NCI-H2196 (cell line): ENCODE data around the gene PCK2.
"Not testable (repeated sequence)": the region's sequence is repeated elsewhere in the genome, so short reads cannot be mapped to it uniquely, and the experiment has no call there.

Experiments
- DNase-seq: peaks from one replicate; lab custom pipeline; 2025; ENCODE audit not compliant: unreplicated experiment; lab: John Stamatoyannopoulos, UW

The PCK2 gene

GRCh38 chr14:24093901-24094840 is at the start of gene PCK2:
PCK2 (plus strand) TSS chr14:24094311; CDS start chr14:24094406, 95 bp downstream.
- DNase-seq: peak; percentile 93

DNA sequence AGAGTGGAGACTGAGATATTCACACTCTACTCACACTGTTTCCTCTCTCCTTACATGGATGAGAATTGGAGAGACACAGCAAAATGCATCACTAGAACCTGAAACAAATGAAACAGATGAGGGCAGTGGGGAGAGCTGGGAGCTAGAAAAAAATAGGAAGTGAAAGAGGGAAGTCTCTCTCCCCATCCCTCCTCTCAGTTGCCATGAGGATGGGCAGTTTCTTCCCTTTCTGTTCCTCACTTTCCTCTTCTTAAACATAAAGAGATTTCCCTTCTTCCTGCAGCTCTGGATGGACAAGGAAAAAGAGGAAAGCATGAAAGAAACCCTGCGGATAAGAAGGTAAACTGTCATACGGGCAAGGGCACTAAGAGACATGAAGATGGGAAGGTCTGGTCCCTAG is 45.1 kb upstream of the PCK2 start:
- DNase-seq: not testable (repeated sequence)

DNA sequence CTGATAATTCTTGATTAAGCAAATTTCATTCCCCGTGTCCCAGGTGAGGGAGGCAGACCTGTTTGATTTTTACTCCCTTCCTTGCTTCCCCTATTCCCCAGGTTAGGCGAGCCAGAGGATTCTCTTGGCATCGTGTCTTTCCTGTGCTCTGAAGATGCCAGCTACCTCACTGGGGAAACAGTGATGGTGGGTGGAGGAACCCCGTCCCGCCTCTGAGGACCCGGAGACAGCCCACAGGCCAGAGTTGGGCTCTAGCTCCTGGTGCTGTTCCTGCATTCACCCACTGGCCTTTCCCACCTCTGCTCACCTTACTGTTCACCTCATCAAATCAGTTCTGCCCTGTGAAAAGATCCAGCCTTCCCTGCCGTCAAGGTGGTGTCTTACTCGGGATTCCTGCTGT is 43.4 kb upstream of the PCK2 start:
- DNase-seq: not testable (repeated sequence)

DNA sequence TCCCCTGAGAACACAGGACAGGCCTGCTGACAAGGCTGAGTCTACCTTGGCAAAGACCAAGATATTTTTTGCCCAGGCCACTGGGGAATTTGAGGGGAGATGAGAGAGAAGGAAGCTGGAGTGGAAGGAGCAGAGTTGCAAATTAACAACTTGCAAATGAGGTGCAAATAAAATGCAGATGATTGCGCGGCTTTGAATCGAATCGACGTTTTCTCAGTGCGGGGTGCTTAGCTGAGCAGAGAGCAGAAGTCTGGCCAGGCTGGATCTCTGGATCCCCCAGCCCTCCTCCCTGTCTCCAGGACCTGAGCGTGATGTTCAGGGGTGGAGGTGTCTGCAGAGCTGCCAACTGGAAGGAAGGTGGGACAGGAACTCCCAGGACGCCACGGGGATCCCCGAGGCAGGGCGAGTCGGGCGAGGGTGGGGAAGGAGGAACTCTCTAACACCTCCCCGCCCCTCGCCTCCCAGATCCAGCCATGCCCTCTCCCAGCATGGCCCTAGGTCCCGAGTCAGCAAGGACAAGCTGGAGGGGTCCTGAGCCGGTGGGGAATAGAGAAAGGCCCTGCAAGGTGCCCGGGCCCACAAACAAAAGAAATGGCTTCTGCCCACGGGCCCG is 42.8 kb upstream of the PCK2 start:
- no peak for DNase-seq

GRCh38 chr14:24051789-24052655 is 42.1 kb upstream of the PCK2 start, which contains the start of gene CARMIL3:
CARMIL3 (plus strand) TSS chr14:24052009; CDS start chr14:24052154, 145 bp downstream.
- peak; percentile 77 for DNase-seq

GRCh38 chr14:24052656-24053547 is 41.2 kb upstream of the PCK2 start:
- DNase-seq: no peak

- no peak for DNase-seq
Measured at GRCh38 chr14:24053548-24054323, 40.4 kb upstream of the PCK2 start.

GRCh38 chr14:24054324-24054641 is 39.8 kb upstream of the PCK2 start:
- DNase-seq: no peak

DNA sequence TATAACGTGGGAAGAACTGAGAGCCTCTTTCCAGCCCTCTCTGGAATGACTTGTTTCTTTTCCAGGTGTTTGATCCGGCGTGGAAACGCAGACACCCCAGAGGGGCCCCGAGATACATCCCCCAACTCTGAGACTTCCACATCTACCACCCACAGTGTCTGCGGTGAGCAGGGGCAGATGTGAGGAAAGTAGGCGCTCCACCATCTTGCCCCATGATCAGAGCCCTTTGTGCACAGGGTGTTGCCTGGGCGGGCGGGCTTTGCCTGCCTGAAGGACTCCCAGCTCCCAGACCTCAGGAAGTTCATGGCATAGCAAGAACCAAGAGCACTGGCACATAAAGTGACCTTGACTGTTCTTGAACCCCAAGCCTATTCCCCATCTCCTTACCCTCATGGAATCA is 39.5 kb upstream of the PCK2 start:
- DNase-seq: no peak

DNA sequence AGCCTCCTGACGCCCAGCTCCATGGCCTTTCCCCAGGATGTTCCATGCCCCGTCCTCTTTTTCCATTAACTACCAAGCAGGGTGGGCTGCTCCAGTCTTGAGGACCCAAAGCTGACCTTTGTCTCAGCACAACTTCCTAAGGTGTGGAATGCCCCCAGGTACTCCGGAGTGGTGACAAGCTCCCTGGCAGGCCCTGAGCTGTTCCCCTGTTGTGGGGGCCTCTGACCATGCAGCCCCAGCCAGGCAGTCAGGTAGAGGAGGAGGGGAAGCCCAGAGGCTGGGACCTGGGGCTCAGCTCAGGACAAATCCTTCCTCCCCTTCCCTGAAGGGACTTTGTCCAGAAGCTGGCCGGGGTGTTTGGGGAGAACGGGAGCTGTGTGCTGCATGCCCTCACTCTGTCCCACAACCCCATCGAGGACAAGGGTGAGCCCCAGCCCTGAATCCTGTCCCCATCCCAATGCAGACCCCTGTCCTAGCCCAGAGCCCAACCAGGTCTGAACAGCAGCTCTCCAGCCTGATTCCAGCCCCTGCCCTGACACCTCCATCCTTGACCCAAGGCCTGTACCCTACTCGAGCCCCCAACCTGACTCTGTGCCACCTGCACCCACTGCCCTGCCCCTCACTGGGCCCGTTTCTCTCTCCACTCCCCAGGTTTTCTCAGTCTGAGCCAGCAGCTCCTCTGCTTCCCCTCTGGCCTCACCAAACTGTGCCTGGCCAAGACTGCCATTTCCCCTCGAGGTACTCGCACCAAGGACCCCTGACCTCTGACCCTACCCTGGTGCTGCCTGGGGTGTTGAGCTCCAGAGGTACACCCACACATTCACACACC is 37.9 kb upstream of the PCK2 start:
- DNase-seq: no peak

DNA sequence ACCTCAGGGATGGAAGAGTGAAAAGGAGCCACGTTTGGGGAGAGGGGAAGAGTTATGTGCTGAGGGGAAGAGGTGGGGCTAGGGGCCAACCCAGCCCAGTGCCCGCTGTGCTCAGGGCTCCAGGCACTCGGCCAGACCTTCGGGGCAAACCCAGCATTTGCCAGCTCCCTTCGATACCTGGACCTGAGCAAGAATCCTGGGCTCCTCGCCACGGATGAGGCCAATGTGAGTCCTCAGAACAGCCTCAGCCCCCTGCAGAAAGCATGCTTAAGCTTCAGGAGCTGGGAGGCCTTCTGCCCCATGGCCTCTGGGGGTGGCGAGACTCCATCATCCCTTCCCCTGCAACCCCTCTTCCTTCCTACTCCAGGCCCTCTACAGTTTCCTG is 37.3 kb upstream of the PCK2 start:
- no peak for DNase-seq

DNA sequence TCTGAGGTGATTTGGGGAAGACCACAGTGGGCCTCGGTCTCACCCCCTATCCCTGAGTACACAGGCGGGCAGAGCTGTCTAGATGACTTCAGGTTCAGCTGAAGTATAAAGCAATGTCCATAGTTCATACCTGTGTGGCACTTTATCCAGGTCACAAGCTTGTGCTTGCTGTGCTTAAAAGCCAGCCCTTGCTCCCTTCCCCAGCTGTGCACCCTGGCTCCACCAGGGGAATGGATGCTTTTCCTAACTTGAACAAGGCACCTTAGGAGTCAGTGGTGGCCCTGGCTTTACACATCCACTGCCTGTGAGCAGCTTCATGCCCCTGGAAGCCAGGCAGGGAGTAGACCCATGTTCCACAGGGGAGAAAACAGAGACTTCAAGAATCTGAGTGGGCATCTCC is 36.8 kb upstream of the PCK2 start:
- DNase-seq: no peak

DNA sequence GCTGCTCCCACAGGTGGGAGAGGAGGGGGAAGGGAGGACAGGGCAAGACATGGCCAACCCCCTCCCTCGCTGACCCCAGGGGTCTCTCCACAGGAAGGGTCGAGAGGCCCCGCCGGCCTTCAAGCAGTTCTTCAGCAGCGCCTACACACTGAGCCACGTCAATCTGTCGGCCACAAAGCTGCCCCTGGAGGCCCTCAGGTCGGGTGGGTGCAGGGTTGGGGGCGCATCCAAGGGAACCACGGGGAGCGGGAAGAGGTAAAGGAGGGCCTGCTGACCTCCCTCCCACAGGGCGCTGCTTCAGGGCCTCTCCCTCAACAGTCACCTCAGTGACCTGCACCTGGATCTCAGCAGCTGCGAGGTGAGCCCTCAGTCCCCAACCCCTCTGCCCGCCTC is 36.2 kb upstream of the PCK2 start:
- DNase-seq: no peak

GRCh38 chr14:24058260-24058950 is 35.7 kb upstream of the PCK2 start:
- peak; percentile 82 for DNase-seq

DNA sequence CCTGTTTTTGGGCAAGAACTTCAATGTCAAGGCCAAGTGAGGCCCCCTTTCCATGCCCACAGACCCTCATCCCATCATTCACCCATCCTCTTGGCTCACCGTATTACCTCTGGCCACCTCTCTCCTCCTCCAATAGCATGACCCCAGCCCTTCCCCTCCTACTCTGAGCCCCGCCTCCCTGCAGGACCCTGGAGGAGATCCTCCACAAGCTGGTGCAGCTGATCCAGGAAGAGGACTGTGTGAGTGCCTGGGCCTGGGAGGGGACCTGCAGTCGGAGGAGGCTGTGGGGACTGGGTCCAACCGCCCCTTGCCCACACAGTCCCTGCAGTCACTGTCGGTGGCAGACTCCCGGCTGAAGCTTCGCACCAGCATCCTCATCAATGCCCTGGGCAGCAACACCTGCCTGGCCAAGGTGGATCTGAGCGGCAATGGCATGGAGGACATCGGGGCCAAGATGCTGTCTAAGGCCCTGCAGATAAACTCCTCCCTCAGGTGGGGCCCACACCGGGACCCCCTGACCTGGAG is 35.1 kb upstream of the PCK2 start:
- no peak for DNase-seq

DNA sequence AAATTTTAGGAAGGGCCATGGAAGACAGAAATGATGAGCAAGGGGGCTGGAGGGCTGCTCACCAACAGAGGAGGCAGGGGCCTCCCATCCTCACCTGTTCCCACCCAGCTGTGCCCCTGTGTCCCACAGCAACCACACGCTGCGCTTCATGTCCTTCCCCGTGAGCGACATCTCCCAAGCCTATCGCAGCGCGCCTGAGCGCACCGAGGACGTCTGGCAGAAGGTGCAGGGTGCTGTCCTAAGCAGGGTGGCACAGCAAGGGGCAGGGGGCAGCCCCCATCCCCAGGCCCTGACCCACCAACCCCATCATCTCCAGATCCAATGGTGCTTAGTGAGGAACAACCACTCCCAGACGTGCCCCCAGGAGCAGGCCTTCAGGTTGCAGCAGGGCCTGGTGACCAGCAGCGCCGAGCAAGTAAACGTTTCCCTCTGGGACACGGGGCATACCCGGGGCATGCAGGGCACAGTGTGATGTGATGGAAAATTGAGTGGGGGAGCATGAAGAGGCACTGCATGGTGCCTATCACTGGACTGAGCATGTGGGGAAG is 34.2 kb upstream of the PCK2 start:
- DNase-seq: no peak

- DNase-seq: no peak
Measured at GRCh38 chr14:24060443-24060842, 33.7 kb upstream of the PCK2 start.
